ENCODE measurements around the gene MRM3.
A peak's percentile ranks its signal among the peaks of the same experiment; 100 is the strongest.
"Not testable (repeated sequence)": the region's sequence is repeated elsewhere in the genome, so short reads cannot be mapped to it uniquely, and the experiment has no call there.

Gene MRM3, protein sequence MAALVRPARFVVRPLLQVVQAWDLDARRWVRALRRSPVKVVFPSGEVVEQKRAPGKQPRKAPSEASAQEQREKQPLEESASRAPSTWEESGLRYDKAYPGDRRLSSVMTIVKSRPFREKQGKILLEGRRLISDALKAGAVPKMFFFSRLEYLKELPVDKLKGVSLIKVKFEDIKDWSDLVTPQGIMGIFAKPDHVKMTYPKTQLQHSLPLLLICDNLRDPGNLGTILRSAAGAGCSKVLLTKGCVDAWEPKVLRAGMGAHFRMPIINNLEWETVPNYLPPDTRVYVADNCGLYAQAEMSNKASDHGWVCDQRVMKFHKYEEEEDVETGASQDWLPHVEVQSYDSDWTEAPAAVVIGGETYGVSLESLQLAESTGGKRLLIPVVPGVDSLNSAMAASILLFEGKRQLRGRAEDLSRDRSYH

DNA sequence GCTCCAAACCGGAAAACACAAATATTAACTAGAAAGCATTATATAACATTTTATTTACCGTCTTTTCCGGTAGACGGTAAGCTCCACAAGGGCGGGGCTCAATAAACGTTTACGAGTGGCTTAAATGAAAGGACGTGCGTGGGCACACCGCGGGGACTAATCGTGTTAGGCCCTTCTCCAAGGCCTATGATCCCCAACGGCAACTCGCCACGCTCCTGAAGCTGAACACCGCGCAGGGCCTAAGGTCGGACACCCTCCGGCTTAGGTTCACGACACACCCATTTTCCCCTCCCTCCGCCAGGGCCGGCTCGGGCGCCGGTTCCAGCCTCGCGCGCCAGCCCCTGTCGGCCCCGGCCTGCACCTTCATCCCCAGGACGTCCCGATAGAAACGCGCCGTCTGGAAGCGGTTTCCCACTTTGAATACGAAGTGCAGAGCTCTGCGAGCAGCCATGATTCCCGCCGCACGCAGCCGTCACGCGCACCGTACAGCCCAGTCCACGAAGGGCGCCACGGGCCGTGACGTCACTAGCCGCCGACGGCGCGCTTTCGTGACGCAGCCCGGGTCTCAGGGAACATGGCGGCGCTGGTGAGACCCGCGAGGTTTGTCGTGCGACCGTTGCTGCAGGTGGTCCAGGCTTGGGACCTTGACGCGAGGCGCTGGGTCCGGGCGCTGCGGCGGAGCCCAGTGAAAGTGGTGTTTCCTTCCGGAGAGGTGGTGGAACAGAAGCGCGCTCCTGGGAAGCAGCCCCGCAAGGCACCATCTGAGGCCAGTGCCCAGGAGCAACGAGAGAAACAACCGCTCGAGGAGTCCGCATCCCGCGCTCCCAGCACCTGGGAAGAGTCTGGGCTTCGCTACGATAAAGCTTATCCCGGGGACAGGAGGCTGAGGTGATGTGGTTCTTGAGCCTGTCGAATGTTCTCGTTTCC, at the start of gene MRM3, which contains the start of gene GLOD4:
Gene MRM3, plus strand, starts transcription at position 549 of the 927 bp plus-strand sequence. Its CDS starts 26 bp downstream, at position 575.
Gene GLOD4, minus strand, starts transcription at position 476 of the 927 bp plus-strand sequence. Its CDS starts 25 bp downstream, at position 451.
- DNase-seq (ENCODE audit: low spot score): peak; percentile 87

DNA sequence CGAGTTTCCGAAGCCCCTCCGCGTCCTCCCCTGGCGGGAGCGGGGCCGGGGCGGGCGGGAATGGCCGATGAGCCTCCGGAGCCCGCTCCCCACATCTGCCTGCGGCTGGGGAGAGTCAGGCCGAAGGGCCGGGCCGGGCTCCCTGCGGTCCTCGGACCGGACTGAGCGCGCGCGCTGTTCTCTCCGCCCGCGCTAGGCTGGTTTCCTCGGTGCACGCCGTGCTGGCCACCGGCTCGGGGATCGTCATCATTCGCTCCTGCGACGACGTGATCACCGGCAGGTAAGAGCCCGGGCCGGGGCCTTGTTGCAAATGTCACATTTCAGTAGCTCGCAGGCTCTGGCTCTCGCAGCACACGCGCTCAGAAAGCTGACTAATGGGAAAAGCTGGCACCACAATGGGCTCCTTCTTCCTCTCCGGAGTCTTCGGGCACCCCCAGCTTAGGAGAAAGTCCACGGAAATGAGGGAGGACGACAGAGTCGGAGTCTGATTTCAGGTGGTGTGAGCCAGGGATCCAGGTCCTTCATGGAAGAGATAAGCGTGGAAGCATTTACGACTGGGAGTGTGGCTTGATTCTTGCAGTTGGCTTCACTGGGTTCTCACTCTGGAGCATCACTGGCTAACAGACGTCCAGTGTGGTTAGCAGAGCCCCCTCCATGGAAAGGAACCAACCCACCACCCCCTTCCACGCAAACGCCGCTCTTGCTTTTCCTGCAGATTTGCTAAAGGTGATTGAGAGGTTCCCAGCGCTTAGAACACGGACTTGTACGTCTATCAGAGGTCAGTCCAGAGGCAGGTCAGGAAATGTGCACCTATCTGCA, 49.0 kb upstream of the MRM3 start:
- peak; percentile 17 for DNase-seq (ENCODE audit: low spot score)

DNA sequence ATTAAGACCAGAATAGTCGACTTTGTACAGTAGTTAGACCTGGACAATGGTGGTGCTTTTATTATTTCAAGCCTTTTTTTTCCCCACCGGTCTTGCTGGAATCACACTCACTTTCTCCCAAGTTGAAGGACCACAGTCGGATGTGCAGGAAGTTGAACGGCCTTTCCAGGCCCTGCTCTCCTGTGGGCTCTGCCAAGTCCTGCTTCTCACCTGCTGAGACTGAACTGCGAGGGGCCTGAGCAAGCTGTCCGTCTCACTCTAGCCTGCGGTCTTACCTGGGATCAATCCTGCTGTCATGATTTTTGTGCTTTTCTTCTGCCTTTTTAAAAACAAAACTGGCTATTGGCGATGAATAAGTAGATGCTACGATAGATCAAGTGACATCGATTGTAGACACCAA, 48.4 kb upstream of the MRM3 start:
- DNase-seq (ENCODE audit: low spot score): no peak

DNA sequence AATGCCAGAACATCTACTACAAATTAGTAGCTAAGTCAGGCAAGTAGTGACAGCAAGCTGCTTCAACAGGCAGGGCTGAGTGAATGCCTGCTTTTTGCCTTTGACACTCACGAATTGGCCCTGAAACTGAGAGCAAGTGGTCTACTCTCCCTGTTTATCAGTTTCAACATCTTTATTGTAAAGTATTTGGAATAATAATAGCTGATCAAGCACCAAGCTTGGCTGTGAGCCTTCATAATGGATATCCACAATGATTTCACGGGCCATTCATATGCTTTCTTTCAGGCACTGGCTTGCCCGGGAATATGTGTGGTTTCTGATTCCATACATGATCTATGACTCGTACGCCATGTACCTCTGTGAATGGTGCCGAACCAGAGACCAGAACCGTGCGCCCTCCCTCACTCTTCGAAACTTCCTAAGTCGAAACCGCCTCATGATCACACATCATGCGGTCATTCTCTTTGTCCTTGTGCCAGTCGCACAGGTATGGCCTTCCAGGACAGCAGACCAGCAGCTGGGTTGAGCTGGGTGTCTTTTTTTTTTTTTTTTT, 44.5 kb upstream of the MRM3 start:
- no peak for DNase-seq (ENCODE audit: low spot score)

DNA sequence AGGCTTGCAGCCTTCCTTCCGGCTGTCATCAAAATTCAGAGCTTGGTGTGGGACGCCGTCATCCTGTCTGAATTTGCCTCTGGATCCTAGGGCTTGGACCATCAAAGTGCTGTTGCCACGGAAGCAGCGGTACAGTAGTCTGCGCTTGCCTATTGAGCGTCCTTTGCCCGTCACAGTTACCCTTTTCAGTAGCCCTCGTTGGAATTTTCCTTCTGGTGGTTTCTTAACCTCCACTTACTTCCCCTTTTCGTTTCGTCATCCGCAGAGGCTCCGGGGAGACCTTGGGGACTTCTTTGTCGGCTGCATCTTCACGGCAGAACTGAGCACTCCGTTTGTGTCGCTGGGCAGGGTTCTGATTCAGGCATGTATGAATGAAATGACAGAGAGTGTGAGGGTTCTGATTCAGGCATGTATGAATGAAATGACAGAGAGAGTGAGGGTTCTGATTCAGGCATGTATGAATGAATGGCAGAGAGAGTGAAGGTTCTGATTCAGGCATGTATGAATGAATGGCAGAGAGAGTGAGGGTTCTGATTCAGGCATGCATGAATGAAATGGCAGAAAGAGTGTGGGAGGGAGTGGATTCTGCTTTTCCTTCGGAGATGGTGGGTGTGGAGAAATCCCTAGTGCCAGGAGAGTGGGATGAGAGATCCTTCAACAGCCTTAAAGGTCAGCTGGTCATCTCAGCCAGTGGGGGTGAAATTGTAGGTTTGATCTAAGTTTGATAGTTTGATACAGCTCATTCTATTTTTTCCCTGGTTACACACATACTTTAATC, 41.7 kb upstream of the MRM3 start:
- DNase-seq (ENCODE audit: low spot score): peak; percentile 18

DNA sequence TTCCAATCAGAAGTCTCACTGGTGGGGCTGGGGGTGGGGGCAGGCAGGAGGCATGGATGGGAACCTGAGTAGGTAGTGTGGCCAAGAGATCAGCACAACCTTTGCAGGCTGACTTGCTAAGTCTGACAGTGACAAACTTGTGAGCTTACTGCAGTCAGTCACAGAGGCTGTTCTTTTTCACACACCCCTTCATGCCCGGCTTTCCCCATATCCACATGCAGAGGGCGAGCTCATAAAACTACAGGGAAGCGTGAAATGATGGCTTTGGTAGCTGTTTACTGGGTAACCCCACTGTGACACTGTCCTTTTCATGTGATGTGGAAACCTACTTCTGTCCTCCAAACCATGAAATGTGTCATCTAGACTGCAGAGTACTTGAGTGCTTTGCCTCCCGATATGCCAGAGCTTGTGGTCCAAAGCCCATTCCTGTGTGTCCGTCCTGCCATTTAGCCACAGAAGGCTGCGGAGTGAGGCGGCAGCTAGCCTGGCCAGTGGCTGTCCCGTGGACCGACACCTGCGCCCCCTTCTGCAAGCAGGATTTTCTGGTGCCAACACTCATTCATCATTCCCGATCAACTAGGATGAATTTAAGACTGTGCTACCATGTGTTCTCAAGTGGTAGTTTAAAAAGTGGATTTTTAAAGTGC, 39.9 kb upstream of the MRM3 start:
- no peak for DNase-seq (ENCODE audit: low spot score)

DNA sequence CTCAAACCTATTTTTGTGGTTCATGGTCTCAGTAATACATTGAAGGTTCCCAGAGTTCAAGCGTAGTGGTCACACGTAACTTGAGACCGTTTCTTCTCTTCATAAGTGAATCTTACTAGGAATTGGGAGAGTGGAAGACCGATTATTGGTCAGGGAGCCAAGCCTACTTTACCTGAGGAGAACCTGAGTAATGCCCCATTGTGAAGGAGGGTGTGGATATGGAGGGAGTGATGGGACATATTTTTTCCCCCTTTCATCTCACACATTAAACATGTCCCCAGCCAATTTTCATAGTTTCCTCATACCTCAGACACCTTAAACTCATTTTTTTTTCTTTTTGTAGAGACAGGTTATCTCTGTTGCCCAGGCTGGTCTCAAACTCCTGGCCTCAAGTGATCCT, 39.0 kb upstream of the MRM3 start:
- no peak for DNase-seq (ENCODE audit: low spot score)

DNA sequence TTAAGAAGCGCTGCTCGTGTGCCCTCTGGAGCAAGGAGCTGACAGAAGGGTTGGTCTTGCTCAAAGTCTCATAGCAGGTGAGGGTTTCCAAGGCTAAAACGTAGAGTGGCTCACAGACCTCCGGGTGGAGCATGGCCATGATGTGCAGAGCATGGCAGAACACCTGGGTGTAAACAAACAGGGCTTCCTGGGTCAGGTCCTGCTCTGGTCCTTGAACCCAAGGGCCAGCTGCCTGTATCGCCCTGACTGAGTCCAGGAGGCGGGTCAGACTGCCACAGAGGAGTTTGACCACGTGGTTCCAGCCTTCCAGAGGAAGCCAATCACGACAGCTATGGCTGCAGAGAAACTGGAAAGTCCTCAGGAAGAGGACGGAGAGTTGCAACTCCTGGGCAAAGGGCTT, 37.2 kb upstream of the MRM3 start:
- DNase-seq (ENCODE audit: low spot score): no peak

DNA sequence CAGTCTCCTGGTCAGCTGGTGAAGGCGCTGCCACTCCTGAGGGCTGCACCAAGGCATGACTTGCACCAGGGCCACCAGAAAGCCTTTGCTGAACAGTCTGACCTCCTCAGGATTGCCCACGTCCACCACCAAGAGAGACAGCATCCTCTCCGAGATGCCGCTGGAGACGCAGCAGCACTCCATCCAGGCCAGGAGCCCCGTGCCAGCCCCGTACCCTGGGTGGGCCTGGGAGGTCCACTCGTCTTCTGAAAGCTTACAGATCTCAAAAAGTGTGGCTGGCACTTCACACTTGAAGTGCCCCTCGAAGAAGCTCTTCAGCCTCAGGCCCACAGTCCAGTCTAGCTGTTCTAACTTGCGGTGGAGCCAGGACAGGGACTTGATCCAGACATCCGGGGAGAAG, 36.7 kb upstream of the MRM3 start:
- no peak for DNase-seq (ENCODE audit: low spot score)

DNA sequence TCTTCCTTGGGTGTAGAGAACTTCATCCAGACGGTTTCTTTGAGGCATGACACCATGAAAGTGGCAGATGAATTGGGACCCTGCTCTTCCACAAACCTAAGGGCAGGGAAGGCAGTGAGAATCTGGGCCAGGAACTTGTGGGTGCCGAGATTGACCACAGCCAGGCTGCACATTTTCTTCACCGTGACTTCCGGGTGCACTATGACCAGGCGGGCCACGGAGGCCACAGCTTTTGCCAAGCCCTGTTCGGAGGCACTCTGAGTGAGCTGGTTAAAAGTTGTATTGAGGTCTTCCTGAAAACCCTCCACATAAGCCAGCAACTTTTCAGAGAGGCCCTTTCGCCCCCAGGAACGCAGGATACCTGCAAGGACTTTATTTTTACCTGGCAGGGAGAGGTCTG, 36.0 kb upstream of the MRM3 start:
- no peak for DNase-seq (ENCODE audit: low spot score)

DNA sequence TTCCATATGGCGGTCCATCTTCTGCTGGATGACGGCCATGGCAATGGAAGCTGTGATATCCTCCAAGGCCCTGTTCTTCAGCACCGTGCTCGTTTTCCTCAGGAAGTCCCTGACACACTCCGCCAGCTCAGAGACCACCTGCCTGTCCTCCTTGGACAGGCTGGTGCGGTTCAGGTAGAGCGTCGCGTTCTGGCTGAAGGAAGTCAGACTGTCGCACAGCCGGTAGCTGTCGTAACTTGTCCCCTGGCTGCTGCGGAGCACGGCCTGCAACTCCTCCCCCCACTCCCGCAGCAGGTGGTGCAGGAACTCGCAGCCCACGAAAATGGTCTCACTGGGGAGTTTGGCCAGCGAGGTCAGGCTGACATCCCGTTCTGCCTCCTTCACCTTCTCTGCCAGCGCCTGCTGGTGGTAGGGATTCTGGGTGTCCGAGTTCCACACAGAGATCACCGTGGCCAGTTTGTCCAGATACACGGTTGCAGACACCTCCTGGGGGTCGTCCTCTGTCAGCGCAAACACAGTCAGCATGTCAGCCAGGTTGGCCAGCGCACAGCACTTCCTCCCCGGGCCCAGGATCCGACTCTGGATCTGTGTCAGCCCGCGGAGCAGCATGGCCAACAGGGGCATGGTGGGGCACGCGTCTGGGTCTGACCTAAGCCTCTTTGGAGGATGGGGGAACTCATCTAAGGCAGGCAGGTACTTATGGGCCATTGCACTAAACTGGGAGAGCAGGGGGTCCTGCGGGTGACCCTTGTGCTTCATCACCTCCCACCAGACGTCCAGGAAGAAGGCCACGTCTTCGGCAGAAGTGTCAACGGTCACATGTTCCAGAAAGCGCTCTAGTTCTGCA, 35.1 kb upstream of the MRM3 start:
- DNase-seq (ENCODE audit: low spot score): no peak

DNA sequence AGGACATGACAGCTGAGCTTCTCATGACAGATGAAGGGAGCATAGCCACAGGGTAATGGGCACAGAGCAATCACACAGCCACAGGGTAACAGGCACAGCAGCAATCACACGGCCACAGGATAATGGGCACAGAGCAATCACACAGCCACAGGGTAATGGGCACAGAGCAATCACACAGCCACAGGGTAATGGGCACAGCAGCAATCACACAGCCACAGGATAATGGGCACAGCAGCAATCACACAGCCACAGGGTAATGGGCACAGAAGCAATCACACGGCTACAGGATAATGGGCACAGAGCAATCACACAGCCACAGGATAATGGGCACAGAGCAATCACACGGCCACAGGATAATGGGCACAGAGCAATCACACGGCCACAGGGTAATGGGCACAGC, 33.5 kb upstream of the MRM3 start:
- DNase-seq (ENCODE audit: low spot score): not testable (repeated sequence)

DNA sequence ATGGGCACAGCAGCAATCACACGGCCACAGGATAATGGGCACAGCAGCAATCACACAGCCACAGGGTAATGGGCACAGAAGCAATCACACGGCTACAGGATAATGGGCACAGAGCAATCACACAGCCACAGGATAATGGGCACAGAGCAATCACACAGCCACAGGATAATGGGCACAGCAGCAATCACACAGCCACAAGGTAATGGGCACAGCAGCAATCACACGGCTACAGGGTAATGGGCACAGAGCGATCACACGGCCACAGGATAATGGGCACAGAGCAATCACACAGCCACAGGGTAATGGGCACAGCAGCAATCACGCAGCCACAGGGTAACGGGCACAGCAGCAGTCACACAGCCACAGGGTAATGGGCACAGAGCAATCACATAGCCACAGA, 32.8 kb upstream of the MRM3 start:
- DNase-seq (ENCODE audit: low spot score): not testable (repeated sequence)

DNA sequence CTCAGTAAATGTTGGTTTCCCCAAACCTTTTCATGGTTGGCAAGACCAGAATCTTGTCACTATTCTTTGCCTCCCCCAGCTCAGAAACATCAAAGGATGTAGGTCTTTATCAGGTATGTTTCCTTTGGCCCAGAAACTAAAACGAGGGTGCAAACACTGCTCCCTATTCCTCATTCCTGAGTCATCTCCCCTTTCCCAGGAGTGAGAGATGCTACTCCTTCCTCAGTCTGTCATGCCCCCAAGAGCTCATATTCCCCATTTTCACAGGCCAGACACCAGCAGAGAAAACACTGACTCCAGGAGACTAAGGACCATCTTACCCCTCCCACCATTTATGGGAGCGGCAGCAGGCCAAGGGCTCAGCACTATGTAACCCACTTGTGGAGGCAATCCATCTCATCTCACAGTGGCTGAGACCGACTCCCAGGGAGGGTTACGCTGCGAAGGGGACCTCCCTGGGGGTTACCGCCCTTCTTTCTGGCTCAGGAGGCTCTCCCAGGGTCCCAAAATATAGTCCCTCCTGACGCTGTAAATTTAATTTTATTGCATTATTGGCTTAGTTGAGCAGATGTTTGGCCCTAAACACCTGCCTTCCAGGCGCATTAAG, 31.6 kb upstream of the MRM3 start:
- no peak for DNase-seq (ENCODE audit: low spot score)

DNA sequence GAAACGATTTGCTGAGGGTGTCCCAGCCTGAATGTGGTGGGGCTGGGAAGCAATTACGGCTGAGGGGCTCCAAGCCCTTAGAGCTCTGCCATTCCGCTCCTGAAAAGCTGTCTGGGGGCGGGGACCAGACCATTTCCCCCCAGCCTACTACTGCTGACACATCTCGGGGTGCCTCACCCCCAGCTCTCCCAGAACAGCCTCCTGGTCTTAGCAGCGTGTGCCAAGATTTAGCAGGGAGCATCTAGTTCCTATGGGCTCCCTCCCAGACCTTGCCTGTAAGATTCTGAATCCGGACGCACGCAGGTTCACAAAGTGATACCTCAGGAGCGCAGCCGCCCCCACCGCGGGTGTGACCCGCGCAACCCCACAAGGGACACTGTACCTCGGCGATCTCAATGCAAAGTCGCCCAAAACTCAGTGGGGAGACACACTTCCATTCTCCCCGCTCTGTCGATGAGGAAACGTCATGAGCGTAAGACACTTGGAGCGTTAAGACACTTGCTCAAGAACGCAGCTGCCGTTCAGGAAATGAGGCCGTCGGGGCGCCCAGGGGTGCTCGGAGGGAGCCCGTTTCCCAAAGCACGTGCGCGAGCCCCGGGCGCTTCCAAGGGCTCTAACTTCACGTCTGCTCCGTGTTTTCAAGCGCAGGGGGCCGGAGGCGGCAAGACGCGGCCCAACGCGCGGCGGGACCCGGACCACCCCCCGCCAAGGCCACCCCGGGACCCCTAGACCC, 30.7 kb upstream of the MRM3 start:
- DNase-seq (ENCODE audit: low spot score): peak; percentile 8

DNA sequence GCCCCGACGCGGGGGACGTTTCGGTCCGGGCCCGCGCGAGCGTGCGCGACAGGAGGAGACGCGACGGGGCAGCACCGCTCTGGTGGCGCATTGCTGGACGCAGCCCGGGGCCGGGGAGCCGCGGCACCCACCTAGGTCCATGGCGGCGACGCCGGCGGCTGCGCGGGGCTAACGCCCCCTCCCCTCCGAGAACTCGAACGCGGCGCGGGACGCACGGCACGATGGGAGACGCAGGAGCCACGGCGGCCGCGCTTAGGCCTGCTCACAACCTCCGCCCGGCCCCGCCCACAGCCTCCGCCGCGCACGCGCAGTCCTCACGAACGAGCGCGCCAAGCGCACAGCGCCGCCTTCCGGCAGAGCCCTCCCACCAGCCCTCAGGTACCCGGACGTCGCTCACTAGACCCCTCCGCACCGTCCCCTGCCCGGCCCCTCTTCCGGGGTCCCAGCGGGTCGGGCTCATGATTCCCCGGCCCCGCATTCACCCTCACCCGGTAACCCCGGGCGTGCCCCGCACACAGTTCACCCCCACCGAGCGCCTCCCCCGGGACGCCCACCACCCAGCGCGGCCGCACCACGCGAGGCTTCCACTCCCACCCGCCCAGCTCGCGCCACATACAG, 30.0 kb upstream of the MRM3 start, which contains the start of gene GEMIN4:
Gene GEMIN4, minus strand, starts transcription at position 263 of the 618 bp plus-strand sequence. Its CDS starts 122 bp downstream, at position 141.
- peak; percentile 85 for DNase-seq (ENCODE audit: low spot score)

DNA sequence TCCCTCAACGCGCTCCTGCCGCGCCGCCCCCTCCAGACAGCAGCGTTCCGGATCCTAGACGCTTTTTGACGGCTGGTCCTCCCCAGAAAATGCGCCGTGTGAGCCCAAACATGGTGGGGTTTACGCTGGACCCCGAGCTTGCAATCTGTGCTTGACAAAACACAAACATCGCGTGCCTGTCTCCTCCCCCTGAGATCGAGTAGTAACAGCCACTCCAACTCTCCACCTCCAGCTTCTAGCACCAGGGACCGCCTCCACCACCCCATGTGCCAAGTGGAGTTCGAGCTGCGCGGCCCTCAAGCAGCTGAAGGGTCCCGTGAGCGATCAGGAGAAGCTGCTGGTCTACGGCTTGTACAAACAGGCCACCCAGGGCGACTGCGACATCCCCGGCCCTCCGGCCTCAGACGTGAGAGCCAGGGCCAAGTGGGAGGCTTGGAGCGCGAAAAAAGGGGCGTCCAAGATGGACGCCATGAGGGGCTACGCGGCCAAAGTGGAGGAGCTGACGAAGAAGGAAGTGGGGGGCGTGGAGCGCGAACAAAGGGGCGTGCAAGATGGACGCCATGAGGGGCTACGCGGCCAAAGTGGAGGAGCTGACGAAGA, 29.4 kb upstream of the MRM3 start:
- peak; percentile 26 for DNase-seq (ENCODE audit: low spot score)

Data from putamen (tissue), 1 donor.